SK-N-SH treated with all-trans-retinoic acid at 6 μM for 48 hours (cell line): Measurements from ENCODE around the gene CCT2.

Source experiments
- ARNTL ChIP-seq: fragments of 450-650 bp; formaldehyde crosslinking; IDR thresholded peaks from 2 replicates; pipeline ENCODE4 v1.5.0; 2020; ENCODE audit warnings: low read depth, mild to moderate bottlenecking, moderate library complexity, borderline replicate concordance
- CSDC2 ChIP-seq: fragments of 250-450 bp; sonication (Bioruptor Pico); IDR thresholded peaks from 2 replicates; pipeline ENCODE4 v1.5.0; 2020; ENCODE audit warnings: mild to moderate bottlenecking, moderate library complexity
- ESRRG ChIP-seq: fragments of 250-450 bp; sonication (Bioruptor Pico); IDR thresholded peaks from 2 replicates; pipeline ENCODE4 v1.6.1; 2021; ENCODE audit warnings: mild to moderate bottlenecking
- SNAI2 ChIP-seq: fragments of 250-450 bp; sonication (Bioruptor Pico); IDR thresholded peaks from 2 replicates; pipeline ENCODE4 v1.5.0; 2020; ENCODE audit warnings: mild to moderate bottlenecking, moderate library complexity
- ZNF70 ChIP-seq: fragments of 450-650 bp; formaldehyde crosslinking; IDR thresholded peaks from 2 replicates; pipeline ENCODE4 v1.5.0; 2020; ENCODE audit warnings: mild to moderate bottlenecking, moderate library complexity
- ZNF8 ChIP-seq: fragments of 450-650 bp; formaldehyde crosslinking; IDR thresholded peaks from 2 replicates; pipeline ENCODE4 v1.5.0; 2020; ENCODE audit warnings: mild to moderate bottlenecking, moderate library complexity
- TF ChIP-seq, protein P1 (sequence below): fragments of 250-450 bp; sonication (Bioruptor Pico); IDR thresholded peaks from 2 replicates; pipeline ENCODE4 v1.8.0; 2020; ENCODE audit warnings: mild to moderate bottlenecking, moderate library complexity, borderline replicate concordance
- TF ChIP-seq, protein P2 (sequence below): fragments of 250-450 bp; sonication (Bioruptor Pico); IDR thresholded peaks from 2 replicates; pipeline ENCODE4 v1.5.0; 2020; ENCODE audit warnings: mild to moderate bottlenecking, moderate library complexity

DNA sequence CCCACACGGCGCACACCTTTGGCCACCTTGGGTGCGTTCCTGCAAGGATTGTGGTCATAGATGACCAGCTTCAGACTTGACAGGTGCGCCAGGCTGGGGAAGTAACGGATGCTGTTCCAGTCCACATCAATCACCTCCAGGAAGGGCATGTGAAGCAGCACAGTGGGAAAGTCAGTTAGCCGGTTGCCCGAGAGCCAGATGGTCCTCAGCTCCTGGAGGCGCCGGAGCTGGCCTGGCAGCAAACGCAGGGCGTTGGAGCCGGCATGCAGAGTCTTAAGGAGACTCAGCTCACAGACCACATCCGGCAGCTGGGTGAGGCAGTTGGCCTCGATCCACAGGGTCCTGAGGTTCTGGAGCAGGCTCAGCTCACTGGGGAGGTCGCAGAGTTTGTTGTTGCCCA is 24.9 kb downstream of the CCT2 start:
- no peak for TF ChIP-seq ARNTL (CRISPR knock-in tag)
- TF ChIP-seq ZNF8 (CRISPR knock-in tag) = no peak
- TF ChIP-seq ZNF70 (CRISPR knock-in tag) = no peak
- TF ChIP-seq, protein P1, sequence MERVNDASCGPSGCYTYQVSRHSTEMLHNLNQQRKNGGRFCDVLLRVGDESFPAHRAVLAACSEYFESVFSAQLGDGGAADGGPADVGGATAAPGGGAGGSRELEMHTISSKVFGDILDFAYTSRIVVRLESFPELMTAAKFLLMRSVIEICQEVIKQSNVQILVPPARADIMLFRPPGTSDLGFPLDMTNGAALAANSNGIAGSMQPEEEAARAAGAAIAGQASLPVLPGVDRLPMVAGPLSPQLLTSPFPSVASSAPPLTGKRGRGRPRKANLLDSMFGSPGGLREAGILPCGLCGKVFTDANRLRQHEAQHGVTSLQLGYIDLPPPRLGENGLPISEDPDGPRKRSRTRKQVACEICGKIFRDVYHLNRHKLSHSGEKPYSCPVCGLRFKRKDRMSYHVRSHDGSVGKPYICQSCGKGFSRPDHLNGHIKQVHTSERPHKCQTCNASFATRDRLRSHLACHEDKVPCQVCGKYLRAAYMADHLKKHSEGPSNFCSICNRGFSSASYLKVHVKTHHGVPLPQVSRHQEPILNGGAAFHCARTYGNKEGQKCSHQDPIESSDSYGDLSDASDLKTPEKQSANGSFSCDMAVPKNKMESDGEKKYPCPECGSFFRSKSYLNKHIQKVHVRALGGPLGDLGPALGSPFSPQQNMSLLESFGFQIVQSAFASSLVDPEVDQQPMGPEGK (CRISPR knock-in tag) = no peak
- no peak for TF ChIP-seq CSDC2
- TF ChIP-seq, protein P2, sequence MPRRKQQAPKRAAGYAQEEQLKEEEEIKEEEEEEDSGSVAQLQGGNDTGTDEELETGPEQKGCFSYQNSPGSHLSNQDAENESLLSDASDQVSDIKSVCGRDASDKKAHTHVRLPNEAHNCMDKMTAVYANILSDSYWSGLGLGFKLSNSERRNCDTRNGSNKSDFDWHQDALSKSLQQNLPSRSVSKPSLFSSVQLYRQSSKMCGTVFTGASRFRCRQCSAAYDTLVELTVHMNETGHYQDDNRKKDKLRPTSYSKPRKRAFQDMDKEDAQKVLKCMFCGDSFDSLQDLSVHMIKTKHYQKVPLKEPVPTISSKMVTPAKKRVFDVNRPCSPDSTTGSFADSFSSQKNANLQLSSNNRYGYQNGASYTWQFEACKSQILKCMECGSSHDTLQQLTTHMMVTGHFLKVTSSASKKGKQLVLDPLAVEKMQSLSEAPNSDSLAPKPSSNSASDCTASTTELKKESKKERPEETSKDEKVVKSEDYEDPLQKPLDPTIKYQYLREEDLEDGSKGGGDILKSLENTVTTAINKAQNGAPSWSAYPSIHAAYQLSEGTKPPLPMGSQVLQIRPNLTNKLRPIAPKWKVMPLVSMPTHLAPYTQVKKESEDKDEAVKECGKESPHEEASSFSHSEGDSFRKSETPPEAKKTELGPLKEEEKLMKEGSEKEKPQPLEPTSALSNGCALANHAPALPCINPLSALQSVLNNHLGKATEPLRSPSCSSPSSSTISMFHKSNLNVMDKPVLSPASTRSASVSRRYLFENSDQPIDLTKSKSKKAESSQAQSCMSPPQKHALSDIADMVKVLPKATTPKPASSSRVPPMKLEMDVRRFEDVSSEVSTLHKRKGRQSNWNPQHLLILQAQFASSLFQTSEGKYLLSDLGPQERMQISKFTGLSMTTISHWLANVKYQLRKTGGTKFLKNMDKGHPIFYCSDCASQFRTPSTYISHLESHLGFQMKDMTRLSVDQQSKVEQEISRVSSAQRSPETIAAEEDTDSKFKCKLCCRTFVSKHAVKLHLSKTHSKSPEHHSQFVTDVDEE (CRISPR knock-in tag) = no peak
- no peak for TF ChIP-seq SNAI2 (CRISPR knock-in tag)
- no peak for TF ChIP-seq ESRRG (CRISPR knock-in tag)
